GM19452 (cell line): Measurements from ENCODE around the gene KCNMB4.
"Not testable (repeated sequence)": the region's sequence is repeated elsewhere in the genome, so short reads cannot be mapped to it uniquely, and the experiment has no call there.

Source experiments
- ATAC-seq: cut with Tn5 transposase; IDR thresholded peaks from one replicate; pipeline ENCODE4 v1.9.1; 2021; ENCODE audit not compliant: unreplicated experiment

KCNMB4 gene

DNA sequence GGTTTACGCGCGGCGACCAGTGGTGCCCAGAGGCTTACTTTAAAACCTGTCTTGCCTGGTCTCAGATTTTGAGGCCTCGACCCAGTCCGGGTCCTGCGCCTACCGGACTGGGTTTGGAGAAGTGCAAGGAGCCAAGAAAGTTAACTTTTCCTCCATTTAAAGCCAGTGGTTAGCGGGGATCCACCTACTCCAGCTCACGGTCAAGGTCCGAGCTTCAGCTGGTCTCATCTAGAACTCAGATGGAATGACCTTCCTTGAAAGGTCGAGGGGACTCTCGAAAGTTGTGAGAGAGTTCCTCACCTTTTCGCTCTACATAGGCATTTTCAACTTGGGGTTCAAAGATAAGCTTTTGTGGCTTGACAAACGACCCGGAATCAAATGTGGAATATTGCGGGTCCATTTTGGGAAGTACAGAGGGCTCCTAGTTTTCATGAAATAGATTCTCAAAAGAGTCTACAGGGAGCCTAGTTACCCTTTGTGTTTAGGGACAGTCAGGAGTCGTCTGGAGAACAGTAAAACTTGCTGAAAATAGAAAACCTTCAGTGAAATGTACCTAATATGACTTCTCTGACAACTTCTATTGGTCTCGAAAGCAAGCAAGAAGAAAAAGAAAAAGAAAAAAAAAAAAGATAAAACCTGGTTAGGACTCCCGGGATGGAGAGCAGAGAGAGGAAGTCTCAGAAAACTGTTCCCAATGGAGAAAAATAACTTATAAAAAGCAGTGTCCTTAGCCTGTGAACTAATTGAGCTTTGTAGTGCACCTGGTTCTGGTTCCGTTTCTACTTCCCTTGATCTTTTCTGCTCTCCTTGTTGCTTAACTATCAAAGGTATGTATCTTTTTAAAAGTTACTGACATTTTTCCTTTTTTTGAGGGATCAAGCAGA, 1.4 kb downstream of the KCNMB4 start:
- no peak for ATAC-seq

- ATAC-seq: no peak
Observed at GRCh38 chr12:70372881-70373280, 6.8 kb downstream of the KCNMB4 start.

DNA sequence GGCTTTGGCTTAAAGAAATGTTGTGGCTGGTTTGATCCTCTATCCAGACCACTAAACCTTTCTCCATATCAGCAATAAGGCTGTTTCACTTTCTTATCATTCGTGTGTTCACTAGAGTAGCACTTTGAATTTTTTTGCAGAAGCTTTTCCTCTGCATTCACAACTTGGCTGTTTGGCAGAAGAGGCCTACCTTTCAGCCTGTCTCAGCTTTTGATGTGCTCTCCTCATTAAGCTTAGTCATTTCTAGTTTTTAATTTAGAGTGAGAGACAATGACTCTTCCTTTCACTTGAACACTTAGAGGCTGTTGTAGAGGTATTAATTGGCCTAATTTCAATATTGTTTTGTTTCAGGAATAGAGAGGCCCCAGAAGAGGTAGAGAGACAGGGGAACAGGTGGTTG, 13.8 kb downstream of the KCNMB4 start:
- no peak for ATAC-seq

DNA sequence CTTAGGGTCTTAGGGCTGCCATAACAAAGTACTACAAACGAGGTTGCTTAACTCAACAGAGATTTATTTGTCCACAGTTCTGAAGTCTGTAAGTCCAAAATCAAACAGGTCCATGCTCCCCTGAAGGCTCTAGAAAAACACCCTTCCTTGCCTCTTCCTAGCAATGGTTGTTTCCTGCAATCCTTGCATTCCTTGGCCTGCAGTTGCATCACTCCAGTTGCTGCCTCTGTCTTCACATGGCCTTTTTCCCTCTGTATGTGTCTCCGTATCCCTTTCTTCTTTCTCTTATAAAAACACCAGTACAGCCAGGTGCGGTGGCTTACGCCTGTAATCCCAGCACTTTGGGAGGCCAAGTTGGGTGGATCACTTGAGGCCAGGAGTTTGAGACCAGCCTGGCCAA, 17.4 kb downstream of the KCNMB4 start:
- ATAC-seq: no peak

- ATAC-seq: no peak
Observed at GRCh38 chr12:70383886-70384285, 17.8 kb downstream of the KCNMB4 start.

DNA sequence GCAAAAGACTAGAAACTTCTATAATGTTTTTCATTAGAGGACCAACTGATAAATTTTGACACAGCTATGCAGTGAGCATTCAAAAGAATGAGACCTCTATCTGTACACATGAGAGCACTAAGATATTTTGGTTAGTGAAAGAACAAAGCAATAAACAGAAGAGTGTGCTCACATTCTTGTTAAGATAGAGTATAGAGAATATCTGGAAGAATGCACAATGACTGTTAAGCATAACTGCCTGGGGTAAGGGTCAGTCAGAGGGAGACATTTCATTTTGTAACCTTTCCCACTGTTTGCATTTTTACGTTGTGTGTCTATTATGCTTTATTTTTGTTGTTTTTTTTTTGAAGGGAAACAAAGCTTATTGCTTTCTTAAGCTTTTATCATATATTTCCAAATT, 20.7 kb downstream of the KCNMB4 start:
- no peak for ATAC-seq

GRCh38 chr12:70389678-70390077, 23.6 kb downstream of the KCNMB4 start:
- ATAC-seq: no peak

DNA sequence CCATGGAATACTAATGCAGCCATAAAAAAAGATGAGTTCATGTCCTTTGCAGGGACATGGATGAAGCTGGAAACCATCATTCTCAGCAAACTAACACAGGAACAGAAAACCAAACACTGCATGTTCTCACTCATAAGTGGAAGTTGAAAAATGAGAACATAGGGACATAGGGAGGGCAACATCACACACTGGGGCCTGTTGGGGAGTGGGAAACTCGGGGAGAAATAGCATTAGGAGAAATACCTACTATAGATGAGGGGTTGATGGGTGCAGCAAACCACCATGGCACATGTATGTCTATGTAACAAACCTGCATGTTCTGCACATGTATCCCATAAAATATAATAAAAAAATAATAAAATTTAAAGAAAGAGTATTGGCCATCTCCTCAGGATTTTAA, 26.5 kb downstream of the KCNMB4 start:
- ATAC-seq: not testable (repeated sequence)

GRCh38 chr12:70393787-70394499, 27.9 kb downstream of the KCNMB4 start:
- ATAC-seq: no peak

GRCh38 chr12:70398002-70398401, 31.9 kb downstream of the KCNMB4 start:
- ATAC-seq: no peak

DNA sequence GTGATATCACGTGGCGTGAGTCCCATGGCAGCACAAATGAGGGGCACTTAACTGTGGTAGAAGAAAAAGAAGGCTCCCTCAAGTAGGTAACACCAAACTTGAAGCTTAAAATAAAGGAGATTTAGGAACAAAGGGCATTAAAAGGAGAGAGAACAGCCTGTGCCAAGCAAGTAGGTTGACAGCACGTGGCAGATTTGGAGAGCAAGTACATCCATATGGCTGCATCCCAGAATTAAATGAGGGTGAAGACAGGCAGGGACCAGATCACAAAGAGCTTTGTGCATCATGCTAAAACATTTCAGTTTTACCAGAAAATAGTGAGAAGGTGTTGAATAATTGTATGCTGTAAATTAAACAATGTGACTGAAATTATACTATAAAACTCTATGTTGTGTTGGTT, 32.8 kb downstream of the KCNMB4 start:
- no peak for ATAC-seq

DNA sequence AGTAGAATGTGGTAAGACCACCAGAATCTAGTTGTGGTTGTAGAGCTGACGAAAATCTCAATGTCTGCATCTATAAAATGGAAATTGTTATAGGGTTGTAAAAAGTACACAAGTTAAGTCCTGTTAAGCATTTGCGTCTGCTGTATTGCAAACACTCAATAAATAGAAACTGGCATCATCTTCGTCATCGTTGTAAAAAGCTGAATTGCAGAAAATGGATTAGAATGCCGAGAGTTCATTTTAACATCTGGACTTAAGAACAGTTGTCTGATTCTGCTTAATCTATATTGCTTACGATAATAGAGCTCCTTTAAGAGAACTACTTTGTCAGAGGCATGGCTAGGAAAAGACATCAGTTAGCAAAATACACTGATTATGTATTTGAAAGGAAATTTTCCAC, 33.2 kb downstream of the KCNMB4 start:
- ATAC-seq: no peak

GRCh38 chr12:70400124-70400523, 34.0 kb downstream of the KCNMB4 start:
- ATAC-seq: no peak

- no peak for ATAC-seq
Observed at GRCh38 chr12:70402597-70402996, 36.5 kb downstream of the KCNMB4 start.

DNA sequence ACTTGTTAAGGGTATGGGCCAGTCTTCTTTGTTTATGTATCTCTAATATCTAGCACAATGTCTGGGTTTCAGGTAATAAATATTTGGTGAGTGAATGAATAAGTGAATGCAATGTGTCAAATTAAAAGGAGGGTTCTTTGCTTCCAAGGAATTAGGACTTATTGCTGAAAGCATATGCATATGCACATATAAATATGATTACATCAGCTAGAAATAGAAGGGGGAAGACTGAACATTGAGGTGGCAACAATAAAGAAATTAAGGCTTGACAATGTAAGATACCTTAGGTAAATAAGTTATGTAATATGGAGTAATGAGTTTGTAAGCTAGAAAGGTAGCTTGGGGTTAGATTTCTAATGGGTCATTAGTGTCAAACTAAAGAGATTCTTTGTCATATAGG, 37.7 kb downstream of the KCNMB4 start:
- ATAC-seq: no peak

- ATAC-seq: no peak
Observed at GRCh38 chr12:70408004-70408790, 42.1 kb downstream of the KCNMB4 start.

GRCh38 chr12:70415987-70416386, 49.9 kb downstream of the KCNMB4 start:
- peak; percentile 66 for ATAC-seq

DNA sequence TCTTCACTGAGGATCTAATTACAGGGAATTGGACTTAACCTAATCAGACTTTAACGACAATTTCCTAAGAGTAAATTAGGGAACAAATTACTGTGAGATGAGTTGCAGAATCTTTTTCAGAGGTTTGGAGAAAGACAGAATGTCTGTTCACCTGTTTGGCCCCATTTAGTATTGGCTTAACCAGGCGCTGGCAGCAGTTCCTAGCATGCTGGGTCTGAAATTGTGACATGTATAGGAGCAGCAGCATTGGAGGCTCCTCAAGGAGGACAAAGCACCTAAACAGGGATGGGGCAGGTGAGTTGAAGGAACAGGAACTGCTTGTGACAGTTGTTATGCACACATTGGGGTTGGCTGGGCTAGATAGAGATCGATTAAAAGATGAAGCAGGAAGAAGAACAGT, 51.0 kb downstream of the KCNMB4 start:
- ATAC-seq: no peak

DNA sequence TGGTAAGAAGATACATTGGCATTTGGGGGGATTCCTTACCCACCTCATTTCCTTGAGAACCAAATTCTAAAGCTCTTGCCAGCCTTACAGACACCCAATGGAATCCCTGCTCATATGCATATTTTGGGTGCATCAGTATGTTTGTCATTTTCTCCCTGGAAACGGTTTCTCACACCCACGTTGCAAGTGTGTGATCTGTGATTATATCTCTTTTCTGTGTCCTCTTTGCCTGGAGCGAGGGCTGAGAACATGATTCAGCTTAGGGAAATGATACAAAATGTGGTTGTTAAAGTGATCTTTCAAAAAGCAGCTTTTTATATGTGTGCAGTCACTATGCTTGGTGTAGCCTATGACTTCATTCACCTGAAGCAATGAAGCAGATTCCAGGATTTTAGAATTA, 52.0 kb downstream of the KCNMB4 start:
- no peak for ATAC-seq

DNA sequence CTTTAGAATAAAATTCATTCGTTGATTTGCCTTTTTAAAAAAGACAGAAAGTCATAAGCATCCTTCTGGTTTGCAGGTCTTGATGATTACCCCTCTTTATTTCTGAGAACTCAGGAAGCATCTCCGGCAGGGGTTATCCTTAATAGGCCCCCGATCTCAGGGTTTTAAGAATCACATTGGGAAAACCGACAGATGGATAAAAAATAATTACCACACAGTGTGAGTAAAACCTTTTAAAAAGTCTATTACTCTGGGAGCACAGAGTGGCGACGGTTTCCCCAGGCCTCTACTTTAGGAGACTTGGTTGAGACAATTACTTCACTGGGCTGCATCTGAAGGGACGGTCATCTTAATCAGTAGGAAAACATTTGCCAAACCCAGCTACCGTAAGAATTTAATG, 56.5 kb downstream of the KCNMB4 start:
- no peak for ATAC-seq

- ATAC-seq: no peak
Observed at GRCh38 chr12:70426620-70427019, 60.5 kb downstream of the KCNMB4 start.

GRCh38 chr12:70427611-70428010, 61.5 kb downstream of the KCNMB4 start:
- ATAC-seq: no peak
